NCI-H1105 (cell line): ENCODE data around the gene G6PD.
A peak's percentile ranks its signal among the peaks of the same experiment; 100 is the strongest.
"Not testable (repeated sequence)": the region's sequence is repeated elsewhere in the genome, so short reads cannot be mapped to it uniquely, and the experiment has no call there.

Experiments used
- DNase-seq: peaks from one replicate; lab custom pipeline; 2025; lab: John Stamatoyannopoulos, UW

The G6PD gene

DNA sequence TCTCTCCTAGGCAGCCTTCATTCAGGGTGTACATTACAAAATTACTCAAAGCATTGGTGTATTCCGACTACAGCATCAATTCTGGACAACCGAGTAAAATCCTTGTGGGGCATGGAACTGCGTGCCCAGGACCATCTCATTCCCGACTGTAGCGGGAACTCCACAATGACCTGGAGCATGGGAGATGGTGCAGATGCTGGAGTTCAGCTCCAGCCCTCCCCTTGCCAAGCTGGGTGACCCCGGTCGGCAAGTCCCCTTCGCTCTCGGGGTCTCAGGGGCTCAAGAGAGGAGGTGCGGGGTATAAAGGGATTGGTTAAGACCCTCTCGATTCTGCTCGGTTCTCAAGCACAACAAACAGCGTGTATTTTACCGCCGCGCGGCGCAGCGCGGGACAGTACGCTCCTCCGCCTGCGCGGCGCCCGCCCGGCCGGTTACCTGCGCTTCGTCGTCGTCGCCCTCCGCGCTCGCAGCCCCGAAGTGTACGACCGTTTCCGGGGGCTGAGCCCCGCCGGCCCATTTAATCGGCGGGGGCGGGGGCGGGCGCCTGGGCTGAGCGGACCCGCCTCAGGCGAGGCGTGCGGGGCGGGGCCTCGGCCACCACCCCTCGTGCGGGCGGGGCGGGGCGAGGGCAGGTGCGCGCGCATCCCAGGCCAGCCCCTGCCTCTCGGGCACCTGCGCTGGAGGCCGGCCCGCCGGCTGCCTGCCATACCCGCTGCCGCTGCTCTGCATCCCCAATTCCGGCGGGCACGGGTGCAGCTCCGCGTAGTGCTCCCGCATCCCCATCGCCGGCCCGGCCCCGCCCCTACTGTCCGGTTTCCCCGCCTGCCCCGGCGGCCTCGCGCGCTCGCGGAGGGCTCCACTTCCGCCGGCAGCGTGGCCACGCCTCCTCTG, at the start of gene G6PD:
G6PD (minus strand) TSS at position 493 of the 891 bp plus-strand sequence. CDS start 691 bp downstream, outside the sequence.
- peak; percentile 80 for DNase-seq

DNA sequence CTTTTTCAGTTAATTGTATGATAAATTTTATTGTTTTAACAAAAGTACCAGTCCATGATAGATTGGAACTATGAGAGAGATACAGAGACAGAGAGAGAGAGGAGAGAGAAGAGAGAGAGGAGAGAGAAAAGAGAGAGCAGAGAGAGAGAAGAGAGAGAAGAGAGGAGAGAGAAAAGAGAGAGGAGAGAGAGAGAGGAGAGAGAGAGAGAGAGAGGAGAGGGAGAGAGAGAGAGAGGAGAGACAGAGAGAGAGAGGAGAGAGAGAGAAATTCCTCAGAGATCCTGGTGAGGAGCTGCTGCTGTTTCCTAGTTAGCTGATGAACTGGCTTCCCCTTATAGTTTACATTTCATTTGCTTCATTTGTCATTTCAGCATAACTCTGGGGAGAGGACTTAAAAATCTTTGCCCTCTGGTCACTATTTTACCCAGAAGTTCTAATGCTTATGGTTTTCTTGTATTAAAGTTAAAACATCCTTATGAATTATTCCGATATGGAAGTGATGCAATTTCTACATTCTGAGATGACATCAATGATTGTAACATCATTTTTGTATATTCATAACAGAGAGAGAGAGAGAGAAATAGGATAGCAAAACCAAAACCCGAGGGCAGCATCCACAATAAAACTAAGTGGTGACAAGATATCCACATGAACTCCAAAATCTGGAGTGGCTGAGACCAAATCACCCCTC, 49.1 kb upstream of the G6PD start:
- no peak for DNase-seq

GRCh38 chrX:154594491-154594890, 47.8 kb upstream of the G6PD start:
- no peak for DNase-seq

DNA sequence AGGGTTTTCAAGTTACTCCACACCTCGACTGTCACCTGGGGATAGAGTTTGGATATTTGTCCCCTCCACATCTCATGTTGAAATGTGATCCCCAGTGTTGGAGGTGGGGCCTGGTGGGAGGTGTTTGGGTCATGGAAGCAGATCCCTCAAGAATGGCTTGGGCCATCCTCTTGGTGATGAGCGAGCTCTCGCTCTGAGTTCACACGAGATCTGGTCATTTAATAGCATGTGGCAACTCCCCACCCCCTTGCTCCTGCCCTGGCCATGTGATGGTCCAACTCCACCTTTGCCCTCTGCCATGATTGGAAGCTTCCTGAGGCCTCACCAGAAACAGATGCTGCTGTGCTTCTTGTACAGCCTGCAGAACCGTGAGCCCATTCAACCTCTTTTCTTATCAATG, 46.6 kb upstream of the G6PD start:
- no peak for DNase-seq

- no peak for DNase-seq
These were observed 45.9 kb upstream of the G6PD start for GRCh38 chrX:154592505-154592904.

DNA sequence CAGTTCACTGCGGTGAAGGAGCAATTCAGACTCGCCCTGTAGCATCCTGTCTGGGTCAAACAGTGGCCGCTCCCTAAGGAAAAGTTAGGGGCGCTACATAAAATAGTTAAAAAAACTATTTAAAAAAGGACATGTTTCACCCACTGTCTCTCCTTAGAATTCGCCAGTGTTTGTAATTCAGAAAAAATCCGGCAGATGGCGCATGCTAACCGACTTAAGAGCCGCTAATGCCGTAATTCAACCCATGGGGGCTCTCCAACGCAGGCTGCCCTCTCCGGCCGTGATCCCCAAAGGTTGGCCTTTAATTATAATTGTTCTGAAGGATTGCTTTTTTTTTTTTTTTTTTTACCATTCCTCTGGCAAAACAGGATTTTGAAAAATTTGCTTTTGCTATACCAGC, 43.8 kb upstream of the G6PD start:
- DNase-seq = not testable (repeated sequence)

DNA sequence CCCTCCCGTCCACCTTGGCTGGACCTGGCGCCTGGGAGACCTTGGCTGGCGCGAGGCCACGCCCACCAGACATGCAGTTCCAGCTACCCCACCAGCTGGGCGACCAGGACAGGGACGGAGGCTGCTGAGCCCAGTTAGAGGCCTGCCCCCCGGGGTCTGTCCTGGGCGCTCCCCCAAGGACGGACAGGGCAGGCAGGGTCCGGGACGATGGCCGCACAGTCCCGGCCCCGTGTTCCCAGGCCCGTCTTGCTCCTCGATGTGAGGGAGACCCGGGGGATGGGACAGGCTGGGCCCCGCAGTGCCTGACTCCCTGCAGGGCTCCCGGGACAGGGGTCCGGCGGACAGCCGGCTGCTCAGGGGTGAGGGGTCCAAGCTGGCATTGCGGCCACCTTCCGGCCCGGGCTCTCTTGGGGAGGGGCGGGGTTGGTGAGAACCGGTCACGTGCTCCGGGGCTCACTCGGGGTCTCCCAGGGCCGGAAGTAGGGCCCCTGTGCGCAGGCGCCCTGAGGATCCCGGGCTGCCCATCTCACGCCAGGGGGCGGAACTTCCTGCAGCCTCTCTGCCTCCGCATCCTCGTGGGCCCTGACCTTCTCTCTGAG, 38.0 kb upstream of the G6PD start, which contains the start of gene CTAG1A:
CTAG1A (plus strand) TSS at position 549 of the 599 bp plus-strand sequence. CDS start 74 bp downstream, outside the sequence.
- not testable (repeated sequence) for DNase-seq

GRCh38 chrX:154582994-154583393, 36.3 kb upstream of the G6PD start:
- not testable (repeated sequence) for DNase-seq

- not testable (repeated sequence) for DNase-seq
These were observed 28.4 kb upstream of the G6PD start for GRCh38 chrX:154575076-154575475.

GRCh38 chrX:154573061-154573460, 26.4 kb upstream of the G6PD start:
- not testable (repeated sequence) for DNase-seq

DNA sequence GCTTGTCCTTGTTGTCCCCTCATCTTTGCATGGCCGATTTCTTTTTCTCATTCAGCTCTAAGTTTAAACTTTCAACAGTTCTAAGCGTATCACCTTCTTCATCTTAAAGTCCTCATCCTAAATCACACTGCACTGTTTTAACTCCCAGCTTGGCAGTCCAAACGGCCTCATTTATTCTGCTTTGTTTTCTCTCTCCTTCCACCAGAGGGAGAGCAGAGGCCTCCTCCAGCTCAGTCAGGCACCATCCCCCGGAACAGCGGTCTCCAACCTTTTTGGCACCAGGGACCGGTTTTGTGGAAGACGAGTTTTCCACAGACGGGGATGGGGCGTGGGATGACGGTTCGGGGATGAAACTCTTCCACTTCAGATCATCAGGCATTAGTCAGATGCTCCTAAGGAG, 23.7 kb upstream of the G6PD start:
- not testable (repeated sequence) for DNase-seq

- DNase-seq = not testable (repeated sequence)
These were observed 15.6 kb upstream of the G6PD start for GRCh38 chrX:154562295-154562694.

DNA sequence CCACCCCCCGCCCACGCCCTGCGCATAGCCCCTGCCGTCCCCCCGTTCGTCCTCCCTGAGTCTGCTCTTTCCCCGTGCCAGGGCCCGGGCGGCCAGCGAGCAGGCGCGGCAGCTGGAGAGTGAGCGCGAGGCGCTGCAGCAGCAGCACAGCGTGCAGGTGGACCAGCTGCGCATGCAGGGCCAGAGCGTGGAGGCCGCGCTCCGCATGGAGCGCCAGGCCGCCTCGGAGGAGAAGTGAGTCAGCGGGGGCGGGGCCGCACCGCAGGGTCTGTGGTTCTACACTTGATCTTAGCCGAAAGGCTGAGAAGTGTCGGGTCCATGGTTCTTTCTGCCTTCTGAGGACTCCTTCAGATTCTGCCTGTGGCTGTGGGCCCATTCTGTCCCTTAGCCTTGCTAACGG, 13.7 kb upstream of the G6PD start:
- not testable (repeated sequence) for DNase-seq

DNA sequence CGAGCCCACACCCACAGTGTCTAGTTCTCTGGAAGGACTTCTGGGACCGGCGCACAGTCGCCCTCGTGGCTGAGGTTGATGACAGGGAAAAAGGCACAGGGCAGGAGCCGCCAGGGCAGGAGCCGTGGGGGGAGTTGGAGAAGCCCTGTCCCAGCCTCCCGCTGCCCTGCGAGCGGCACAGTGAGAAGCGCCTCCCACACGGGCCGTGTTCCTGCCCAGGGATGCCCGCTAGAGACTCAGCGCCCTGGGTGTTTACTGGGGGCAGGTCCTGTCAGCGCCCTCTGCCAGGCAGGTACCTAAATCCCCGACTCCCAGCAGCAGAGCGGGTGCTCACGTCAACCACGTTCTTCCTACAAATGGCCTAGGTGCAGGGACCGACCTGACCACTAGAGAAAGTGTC, 12.2 kb upstream of the G6PD start:
- not testable (repeated sequence) for DNase-seq

DNA sequence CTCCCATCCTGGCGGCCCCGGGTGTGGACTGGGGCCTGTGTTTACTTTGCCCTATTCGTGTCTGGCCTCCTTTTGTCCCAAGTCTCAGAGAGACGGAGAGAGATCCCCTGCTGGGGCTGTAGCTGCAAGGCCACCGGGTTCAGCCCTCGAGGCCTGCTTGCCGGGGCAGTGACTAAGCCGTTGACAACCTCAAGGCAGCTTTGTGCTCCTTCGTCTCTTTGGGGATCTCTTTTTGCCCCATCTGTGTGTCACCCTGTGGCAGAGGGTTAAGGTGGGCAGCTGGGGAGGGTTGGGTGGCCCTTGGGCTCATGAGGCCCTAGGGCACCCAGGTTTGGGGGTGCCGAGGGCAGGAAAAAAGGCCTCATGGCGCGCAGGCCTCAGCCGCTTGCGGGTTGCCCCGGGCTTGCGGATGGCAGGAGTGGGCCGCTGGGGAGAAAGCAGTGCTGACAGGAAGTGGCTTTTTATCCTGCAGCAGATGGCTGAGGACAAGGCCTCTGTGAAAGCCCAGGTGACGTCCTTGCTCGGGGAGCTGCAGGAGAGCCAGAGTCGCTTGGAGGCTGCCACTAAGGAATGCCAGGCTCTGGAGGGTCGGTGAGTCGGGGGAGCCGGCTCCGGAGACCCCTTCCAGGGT, 11.5 kb upstream of the G6PD start:
- DNase-seq = not testable (repeated sequence)

DNA sequence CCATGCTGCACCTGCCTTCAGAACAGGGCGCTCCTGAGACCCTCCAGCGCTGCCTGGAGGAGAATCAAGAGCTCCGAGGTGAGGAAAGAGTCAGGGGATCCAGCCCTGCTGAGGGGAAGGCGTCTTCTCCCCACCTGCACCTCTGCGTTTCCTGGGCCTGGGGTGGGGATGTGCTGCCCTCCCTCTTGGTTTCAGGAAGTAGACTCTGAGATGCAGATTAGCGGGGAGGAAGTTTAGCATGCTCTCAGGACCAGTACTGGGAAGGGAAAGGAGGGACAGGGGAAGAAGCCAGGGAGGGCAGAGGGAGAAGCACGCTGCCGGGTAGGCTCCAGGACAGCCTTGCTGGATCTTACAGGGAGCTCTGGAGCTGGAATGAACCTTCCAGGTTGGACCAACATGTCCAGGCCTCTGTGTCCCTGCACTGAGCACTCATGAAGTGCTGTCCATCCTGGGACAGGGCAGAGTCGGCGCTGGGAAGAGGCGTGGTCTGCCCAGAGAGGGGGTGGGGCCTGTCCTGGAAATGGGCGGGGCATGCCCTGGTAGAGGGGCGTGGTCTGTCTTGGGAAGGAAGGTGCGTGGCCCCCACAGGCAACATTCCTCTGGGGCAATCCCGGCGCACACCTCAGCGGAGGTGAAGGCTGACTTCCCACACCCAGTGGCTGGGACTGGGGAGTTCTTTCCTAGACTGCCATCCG, 5.6 kb upstream of the G6PD start:
- not testable (repeated sequence) for DNase-seq

DNA sequence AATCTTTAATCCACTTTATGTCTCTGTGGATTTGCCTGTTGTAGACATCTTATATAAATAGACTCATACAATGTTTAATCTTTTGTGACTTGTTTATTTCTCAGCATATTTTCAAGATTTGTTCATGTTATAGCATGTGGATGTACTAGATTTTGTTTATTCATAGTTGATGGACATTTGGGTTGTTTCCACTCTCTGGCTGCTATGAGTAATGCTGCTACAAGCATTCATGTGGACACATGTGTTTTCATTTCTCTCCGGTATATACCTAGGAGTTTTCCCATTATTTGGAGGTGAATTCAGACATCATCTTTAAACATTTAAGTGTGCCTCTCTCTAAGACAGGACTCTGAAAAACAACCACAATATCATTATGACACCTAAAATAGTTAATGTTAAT, 3.1 kb upstream of the G6PD start:
- no peak for DNase-seq

DNA sequence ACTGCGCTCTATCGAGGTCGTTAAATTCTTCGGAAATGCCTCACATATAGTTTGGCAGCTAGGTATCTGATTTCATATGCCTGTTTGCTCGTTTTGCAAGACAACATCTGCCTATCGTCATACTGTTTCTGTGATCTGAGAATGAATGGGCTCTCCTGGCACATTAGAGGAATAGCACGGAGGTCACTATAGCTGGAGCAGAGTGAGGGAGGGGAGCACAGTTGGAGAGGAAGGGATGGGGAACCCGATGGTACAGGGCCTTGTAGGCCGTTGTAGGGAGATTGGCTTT, 1.3 kb upstream of the G6PD start:
- no peak for DNase-seq

- DNase-seq = peak; percentile 90
These were observed 790 bp upstream of the G6PD start, which contains the start of gene IKBKG for GRCh38 chrX:154547245-154548027. Gene IKBKG (plus strand): TSS chrX:154547620. CDS start chrX:154552003, 4,383 bp downstream.

- no peak for DNase-seq
These were observed 872 bp downstream of the G6PD start for GRCh38 chrX:154545673-154546274.
